Cardiac fibroblast (primary cell): ENCODE data around the gene IFIT1B.
"Not testable (repeated sequence)": the region's sequence is repeated elsewhere in the genome, so short reads cannot be mapped to it uniquely, and the experiment has no call there.

Experiments used
- DNase-seq, 2 donors: peaks; one replicate each; pipeline versions ENCODE4 v3.0.0 to v3.0.0-alpha.2; 2010; ENCODE audit warnings: low read depth in 2 of 2
- H3K4me3 ChIP-seq, 2 donors: replicated peaks in 1 of 2; 1 replicate in 1 of 2; 2 replicates in 1 of 2; pipeline ENCODE4 v1.5.1; 2011; ENCODE audit warnings: low read depth in 2 of 2, low read length in 2 of 2, mild to moderate bottlenecking in 2 of 2, moderate library complexity in 1 of 2
- TF ChIP-seq, protein P1 (sequence below): IDR thresholded peaks from one replicate; pipeline ENCODE4 v1.5.1; 2011; ENCODE audit warnings: low read depth, mild to moderate bottlenecking, low read length, inconsistent platforms

The IFIT1B gene, protein sequence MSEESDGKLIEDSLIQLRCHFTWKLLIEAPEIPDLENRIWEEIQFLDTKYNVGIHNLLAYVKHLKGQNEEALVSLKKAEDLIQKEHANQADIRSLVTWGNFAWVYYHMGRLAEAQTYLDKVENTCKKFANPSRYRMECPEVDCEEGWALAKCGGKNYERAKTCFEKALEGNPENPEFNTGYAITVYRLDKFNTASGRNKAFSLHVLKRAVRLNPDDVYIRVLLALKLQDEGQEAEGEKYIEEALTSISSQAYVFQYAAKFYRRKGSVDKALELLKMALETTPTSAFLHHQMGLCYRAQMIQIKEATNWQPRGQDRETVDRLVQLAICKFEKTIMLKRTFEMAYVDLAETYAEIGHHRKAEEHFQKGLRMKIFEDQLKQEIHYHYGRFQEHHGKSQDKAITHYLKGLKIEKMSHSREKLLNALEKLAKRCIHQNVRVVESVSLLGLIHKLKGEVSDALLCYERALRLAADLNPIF

DNA sequence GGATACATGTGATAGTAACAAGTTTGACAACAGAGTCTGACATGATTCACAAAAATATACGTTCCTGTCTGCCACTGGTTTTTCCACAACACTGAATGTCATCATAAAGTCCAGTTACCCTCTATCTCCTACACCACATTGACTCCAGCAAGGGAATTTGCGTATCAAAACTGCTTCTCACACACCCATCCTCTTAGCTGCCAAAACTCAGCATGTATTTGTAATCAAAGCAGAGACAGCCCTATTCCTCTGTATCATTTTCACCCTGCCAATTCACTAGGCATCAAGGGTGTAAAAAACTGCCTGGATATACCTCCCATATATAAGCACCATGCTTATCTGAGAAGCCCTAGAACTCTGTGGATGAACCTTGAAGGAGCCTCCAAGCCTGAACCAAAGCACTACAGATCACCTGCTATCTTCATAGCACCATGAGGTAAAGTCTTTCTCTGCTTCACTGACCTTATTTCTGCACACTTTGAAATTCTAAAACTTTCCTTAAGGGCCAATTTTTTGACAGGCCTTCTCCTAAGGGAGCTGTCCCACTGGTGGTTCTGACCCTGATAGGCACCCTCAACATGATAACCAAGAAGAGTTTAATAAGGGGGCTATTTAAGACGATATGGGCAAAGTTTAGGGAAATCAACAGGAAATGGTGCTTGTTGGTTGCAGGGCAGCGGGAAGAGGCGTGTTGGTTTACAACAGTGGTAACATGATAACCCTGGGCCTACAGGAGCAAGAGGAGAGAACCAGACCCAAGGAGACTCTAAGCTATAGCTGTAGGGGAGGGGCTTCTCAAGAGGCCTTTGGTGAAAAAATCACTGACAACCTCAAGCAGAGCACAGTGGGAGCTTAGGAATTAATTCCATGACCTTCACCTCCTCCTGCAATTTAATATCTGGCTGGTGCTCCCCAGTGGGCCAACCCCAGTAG, at the start of gene IFIT1B:
IFIT1B (plus strand) TSS at position 352 of the 933 bp plus-strand sequence; CDS start at position 432, 80 bp downstream.
- no peak within 1 kb of the TSS for H3K4me3 ChIP-seq
- TF ChIP-seq, protein P1, sequence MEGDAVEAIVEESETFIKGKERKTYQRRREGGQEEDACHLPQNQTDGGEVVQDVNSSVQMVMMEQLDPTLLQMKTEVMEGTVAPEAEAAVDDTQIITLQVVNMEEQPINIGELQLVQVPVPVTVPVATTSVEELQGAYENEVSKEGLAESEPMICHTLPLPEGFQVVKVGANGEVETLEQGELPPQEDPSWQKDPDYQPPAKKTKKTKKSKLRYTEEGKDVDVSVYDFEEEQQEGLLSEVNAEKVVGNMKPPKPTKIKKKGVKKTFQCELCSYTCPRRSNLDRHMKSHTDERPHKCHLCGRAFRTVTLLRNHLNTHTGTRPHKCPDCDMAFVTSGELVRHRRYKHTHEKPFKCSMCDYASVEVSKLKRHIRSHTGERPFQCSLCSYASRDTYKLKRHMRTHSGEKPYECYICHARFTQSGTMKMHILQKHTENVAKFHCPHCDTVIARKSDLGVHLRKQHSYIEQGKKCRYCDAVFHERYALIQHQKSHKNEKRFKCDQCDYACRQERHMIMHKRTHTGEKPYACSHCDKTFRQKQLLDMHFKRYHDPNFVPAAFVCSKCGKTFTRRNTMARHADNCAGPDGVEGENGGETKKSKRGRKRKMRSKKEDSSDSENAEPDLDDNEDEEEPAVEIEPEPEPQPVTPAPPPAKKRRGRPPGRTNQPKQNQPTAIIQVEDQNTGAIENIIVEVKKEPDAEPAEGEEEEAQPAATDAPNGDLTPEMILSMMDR = no peak
- no peak for DNase-seq

DNA sequence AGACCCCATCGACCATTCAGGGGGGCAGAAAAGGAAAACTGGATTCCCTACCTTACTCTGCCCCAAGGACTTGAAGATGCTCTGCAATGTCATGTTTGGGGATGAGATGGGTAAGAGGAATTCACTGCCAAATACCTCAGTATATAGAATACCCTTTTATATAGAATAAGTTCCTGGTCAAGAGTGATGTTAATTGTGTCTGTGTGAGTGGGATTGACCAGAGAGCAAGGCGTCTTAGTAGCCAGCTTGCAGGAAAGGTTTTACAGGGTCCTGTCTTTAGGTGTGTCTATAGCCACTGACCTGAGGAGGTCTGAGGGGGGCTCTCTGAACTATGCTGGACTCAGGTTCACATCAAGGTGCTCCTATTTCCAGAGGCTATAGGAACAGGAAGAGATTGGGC, 48.7 kb upstream of the IFIT1B start:
- H3K4me3 ChIP-seq = no peak overlapping the region
- DNase-seq = no peak

DNA sequence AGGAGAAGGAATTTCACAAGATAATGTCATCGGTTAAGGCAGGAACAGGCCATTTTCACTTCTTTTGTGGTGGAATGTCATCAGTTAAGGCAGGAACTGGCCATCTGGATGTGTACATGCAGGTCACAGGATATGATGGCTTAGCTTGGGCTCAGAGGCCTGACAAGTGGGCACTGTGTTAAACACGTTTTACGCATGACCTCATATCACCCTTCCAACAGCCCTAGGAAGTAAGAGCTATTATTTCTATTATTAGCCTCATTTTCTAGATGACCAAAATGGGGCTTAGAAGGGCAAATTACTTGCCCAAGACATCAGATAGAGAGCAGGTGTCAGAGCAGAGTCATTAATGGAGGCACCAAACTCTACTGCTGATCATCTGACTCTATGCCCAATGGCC, 47.8 kb upstream of the IFIT1B start:
- not testable (repeated sequence) for H3K4me3 ChIP-seq

More for the DNA sequence above, 48.7 kb upstream of the IFIT1B start:
- TF ChIP-seq, protein P1 = no peak

DNA sequence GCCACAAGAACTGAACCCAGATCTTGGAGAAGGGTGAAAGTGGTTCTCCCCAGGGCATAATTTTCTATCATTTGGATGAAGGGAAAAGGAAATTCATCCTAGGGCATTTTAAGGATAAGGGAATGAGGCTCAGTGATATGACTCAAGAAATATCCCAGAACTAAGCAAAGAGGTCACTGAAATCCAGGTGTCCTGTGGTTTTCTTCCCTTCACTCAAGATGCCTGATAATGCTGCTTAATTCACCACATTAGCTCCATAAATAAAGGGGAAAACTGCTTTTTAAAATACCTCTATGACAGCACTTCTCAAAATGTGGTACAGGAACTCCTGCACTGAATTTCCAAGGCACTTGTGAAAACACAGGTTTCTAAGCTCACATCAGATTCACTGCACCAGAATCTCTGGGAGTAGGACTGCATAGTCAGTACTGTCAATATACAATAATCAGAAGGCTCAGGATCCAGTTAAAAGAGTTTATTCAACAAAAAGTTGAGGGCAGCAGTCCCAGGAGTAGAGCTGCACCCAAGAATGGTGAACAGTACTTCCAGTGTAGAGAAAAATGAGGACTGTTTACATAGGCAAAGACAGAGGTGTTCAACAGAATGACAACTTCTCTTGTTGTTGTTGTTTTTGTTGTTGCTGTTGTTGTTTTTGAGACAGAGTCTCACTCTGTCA, 47.2 kb upstream of the IFIT1B start:
- no peak overlapping the region for H3K4me3 ChIP-seq
- TF ChIP-seq, protein P1 = no peak
- no peak for DNase-seq

More for the DNA sequence above, 47.8 kb upstream of the IFIT1B start:
- DNase-seq = not testable (repeated sequence)

DNA sequence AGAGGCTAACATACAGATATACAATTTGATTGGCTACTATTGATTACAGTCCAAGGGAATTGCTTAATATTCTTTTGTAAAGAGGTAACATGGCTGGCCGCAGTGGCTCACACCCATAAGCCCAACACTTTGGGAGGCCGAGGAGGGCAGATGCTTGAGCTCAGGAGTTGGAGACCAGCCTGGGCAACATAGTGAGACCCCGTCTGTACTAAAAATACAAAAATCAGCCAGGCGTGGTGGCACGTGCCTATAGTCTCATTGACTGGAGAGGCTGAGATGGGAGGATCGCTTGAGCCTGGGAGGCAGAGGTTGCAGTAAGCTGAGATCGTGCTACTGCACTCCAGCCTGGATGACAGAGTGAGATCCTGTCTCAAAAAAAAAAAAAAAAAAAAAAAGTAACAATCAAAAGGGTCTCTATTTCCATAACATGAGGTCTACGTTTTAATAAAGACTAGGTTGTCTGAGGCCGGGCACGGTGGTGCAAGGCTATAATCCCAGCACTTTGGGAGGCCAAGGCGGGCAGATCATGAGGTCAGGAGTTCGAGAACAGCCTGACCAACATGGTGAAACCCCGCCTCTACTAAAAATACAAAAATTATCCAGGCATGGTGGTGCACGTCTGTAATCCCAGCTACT, 46.3 kb upstream of the IFIT1B start:
- H3K4me3 ChIP-seq = peak overlapping the region in 1 of 2 donors; percentile 28
- not testable (repeated sequence) for DNase-seq

DNA sequence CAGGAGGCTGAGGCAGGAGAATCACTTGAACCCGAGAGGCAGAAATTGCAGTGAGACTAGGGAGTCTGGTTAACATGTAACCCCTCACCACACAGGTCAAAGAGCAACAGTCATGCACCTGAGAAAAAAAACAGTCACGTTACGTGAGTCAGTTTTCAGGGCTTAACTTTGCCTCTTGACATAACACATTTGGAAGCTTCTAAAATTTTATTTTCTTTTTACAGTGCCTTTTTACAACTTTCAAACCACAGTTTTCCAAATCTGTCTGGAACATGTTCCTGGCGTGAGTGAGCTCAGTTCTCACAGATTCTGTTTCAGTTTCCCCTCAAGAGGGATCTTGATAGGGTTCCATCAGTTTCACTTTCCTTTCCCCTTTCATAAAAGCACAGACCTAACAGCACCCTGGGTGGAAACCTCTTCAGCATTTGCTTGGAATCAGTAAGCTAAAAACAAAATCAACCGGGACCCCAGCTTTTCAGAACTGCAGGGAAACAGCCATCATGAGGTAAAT, 45.7 kb upstream of the IFIT1B start:
- DNase-seq = peak; percentile 68 to 77

More for the DNA sequence above, 45.7 kb upstream of the IFIT1B start:
- TF ChIP-seq, protein P1 = no peak
- peak overlapping the region; percentile 28 for H3K4me3 ChIP-seq
